HG03439 (cell line): ENCODE data around the gene PRKN.

Source experiments
- ATAC-seq: cut with Tn5 transposase; IDR thresholded peaks from one replicate; pipeline ENCODE4 v1.9.1; 2021; ENCODE audit warnings: mild to moderate bottlenecking, moderate library complexity; ENCODE audit not compliant: unreplicated experiment

Gene PRKN

DNA sequence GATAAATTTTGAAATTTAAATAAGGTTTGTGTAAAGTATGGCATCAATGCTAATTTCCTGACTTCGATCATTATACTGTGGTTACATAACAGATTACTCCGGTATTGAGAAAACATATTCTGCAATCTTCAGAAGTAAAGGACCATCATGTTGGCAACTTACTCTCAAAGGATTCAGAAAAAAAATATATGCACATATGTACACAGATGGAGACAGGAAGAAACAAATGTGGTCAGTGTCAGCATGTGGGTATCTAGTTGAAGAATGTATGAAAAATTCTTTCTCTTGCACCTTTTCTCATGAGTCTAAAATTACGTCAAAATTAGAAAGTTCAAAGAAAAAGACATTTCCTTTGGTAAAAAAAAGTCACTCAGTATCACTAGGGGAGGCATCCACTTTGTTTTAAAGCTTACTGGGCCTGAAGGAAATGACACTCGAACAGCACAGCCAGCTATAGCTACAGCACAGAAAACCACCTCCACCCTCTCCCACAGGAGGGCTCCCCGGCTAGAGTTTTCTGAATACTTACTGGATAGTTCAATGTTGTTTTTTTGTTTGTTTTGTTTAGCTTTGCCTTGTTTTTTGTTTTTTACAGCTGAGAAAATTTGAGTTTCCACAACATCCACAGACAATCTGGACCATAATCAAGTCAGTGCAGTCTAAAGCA lies 1136.5 kb downstream of the PRKN start:
- no peak for ATAC-seq

DNA sequence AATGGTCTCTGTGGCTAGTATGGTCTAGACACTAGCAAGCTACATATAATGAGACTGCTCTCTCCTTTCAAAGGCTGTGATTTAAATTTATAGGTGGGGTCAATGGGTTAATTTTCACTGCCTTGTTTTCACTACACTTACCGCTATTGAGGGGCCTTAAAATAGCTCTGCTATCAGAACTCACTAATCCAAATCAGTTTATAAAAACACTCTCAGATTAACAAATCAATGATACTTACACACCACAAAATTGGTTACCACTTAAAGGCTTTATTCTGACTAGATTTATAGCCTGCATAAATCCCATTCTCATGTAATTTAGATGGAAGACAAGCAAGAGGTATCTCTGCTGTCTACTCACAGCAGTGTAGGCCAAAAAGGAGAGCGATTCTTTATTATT lies 1140.7 kb downstream of the PRKN start:
- ATAC-seq = no peak

DNA sequence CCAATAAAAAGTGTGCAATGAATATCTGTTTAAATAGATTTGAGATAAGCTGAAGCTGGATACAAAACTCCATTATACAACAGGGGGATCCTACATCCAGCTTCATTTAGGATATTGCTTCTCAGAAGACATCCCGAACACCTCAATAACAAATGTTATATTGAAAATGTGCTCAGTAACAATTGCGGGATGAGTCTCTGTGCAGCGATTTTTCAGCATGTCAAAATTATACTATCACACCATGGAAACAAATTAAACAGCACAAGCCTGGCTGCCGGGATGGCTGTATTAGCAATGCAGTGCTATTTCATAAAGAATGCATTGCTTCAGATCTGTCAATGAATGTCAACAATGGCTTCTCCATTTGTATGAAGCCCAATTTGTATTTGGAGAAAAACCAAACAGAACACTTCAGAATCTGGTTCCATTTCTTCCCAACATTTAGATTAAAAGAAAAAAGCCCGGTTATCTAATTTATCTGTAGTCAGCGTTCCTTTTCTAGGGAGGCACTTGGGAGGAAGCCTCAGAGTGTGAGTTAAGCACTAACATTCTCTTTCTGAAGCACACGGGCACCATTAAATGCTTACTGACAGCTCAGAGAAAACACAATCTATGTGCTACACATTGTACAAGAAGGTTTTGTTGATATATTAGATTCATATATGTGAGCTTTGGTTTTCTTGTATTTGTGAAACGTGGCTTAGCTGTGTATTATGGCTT lies 1142.8 kb downstream of the PRKN start:
- no peak for ATAC-seq

GRCh38 chr6:161584051-161584450 lies 1143.5 kb downstream of the PRKN start:
- ATAC-seq = no peak

DNA sequence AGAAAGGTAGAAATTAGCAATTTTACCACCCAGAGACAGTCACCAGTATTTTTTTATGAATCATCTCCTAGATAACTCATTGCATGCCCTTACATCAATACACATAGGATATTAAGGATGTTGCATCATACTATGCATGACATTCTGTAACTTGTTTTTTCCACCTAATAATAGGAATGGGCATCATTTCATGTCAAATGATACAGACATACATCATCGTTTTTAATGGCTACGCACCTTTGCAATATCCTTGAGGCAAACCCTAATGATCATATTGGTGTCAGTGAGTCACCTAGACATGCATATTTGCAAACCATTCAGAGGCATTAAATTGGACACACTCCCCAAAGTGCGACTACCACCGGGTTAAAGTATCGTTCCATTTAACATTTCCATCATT lies 1144.0 kb downstream of the PRKN start:
- no peak for ATAC-seq

- no peak for ATAC-seq
Observed at GRCh38 chr6:161578478-161578877, 1149.1 kb downstream of the PRKN start.

DNA sequence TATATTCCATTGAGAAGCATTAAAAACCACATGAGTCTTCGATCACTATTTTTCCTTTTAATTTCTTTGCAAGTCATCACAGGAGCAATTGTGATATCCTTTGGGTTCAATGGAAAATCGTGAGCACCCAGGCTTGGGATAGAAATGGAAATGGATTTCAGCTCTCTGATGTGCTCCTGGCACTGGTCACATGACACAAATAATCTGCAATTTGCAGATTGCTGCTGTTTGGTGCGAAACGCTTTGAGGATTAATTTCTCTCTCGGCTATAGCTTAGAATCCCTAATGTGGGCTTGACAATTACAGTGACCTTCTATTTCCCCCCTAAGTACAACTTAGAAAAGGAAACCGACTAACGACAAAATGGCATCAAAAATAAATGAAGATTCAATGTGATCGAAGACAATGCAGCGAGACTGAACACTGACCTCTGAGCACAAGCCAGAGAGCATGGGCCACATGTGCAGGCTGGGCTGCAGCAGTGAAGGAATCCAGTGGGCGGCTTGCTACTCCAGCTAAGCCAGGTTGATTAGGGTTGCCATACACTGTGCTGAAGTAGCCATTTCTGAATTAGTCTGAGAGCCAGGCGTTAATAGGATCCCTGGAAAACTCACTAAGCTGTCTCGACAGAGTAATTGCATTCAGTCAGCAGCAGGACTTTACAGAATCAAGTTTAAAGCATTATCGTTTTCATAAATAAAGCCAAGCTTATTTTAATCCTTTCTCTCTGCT lies 1151.9 kb downstream of the PRKN start:
- ATAC-seq = no peak

GRCh38 chr6:161568885-161569456 lies 1158.6 kb downstream of the PRKN start:
- ATAC-seq = no peak

DNA sequence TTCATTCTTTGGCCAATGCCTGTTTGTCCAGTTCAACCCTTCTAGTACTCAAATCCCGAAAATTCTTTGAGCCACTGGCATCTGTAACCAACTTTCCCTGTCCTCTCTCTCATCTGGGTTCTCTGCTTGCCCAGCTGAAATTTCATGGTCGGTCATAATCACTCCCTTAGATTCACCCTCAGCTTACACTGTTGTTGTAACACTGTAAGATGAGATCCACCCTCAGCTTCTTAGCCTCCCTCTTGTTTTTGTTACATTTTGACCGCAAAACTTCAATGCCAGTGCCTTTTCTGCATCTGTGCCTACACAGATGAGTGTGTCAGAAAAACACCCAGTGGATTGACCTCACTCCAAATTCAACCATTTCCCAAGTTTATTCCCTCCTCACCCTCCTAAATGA lies 1162.6 kb downstream of the PRKN start:
- no peak for ATAC-seq

- ATAC-seq = no peak
Observed at GRCh38 chr6:161561908-161562307, 1165.7 kb downstream of the PRKN start.

- ATAC-seq = no peak
Observed at GRCh38 chr6:161557333-161558107, 1170.0 kb downstream of the PRKN start.

DNA sequence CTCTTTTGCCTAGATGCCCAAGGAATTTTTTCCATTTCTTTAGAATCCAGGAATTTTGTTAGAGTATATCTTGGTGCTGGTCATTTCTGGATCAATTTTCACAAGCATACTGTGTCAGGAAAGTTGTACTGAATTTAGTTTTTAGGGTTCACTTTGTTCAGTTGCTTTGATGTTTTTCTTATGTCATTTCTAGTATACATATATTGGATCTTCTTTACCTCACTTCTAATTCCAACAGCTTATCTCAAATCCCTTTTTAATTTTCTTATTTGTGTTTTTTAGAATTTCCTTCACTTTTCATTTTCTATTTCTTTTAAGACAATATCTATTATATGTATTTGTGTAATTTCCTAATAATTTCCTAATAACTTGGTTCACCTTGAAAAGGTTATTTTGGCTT lies 1172.7 kb downstream of the PRKN start:
- no peak for ATAC-seq

DNA sequence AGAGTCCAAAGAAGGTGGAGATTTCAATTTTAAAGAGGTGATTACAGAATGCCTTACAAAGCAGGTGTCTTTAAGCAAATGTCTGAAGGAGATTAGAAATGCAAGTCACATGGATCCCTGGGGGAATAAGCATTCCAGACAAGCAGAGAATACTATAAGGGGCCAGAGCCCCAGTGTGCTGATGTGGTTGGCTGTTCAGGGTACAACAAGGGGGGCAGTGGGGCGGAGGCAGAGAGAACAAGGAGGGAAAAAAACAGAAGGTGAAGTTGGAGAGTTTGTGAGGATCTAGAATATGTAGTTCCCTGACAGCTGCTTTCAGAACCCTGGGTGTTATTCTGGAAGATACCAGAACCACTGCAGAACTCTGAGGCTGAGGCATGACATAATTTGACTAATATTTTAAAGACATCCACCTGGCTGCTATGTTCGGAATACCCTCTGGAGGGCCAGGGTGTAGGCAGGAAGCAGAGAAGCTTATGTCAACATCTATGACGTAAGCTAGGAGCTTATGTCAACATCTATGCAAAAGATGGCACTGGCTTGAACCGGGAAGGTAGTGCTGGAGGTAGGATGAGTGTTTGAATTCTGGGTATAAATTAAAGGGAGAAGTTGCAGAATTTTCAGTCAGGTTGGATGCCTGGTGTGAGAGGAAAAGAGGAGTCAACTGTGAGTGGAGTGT lies 1177.5 kb downstream of the PRKN start:
- ATAC-seq = no peak

DNA sequence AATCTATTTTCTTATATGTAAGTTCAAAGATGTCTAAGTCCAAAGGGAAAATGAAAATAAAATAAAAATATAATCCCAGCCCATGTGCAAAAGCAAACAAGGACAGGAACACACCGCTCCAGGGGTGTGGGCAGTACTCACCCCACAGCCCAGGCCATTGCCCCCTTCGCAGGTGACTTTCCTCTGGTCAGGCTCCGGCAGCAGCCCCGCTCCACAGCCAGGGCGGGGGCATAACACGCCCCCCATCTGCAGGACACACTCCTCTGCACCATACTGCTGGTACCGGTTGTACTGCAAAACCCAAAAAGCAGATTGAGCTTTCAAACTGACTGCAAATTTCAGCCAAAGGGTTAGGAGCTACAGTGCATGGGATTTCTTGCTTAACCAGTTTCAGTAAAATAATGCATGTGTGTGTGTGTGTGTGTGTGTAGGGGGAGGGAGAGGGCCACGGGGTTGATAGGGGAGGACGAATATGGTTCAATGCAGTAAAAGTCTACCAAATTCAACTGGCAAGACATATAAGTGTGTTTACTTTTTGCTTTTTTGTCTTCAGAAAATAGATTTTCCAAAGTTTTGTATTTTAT lies 1178.8 kb downstream of the PRKN start:
- ATAC-seq = no peak

GRCh38 chr6:161547617-161548016 lies 1179.9 kb downstream of the PRKN start:
- ATAC-seq = no peak

GRCh38 chr6:161546632-161547031 lies 1180.9 kb downstream of the PRKN start:
- no peak for ATAC-seq

DNA sequence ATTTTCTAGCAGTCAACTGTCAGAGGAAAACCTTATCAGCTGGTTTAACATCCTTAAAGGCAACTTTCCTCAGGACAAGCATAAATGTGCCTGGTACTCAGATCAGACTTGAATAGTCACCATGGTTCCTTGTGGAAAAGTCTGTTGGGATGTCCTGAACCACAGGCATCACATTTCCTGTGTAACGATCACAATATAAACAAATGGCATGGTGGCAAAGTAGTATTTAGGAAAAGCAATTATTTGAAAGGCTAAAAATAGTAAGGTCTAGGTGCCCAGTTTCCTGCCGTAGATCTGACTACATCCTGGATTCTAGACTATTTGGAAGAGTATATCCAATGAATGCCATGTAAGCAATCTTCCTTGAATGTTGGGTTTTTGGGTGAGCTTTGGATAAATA lies 1181.8 kb downstream of the PRKN start:
- ATAC-seq = no peak

- no peak for ATAC-seq
Observed at GRCh38 chr6:161544801-161545480, 1182.6 kb downstream of the PRKN start.

DNA sequence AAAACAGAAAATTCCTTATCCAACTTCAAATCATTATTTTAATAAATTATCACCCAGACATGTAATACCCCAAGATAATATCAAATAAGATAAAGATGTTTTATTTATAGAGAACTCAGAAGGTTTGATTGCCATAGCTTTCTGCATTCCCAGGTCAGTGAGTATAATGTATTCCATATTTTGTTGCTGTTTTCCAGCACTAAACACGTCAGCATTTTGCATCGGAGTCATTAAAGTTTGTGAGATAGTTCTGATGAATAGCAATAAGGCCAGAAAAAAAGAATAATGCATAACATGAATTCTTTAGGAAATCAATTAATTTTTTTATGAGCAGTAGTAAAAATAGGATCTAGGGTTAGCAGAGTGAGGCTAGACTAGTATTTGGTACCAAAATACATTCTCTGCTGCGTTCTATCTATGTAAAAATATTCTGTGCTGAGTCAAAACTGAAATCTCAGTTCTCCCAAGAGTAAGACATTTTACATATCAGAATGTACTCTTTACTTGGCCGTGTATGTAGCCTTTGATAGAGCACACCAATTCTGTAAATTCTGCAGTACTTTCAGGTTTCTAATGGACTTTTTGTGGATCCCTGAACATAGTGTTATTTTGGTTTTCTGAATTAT lies 1183.8 kb downstream of the PRKN start:
- ATAC-seq = no peak
